Measurements from ENCODE around the gene MYO5C. TPM values are rescaled to one million over a fixed set of nuclear protein-coding genes. Genes with fewer than 3 reads are reported as not detected.

Gene MYO5C
- total RNA-seq, 3 donors from 2014 or later = 16.6 to 71.3 (median 51.5) TPM

DNA sequence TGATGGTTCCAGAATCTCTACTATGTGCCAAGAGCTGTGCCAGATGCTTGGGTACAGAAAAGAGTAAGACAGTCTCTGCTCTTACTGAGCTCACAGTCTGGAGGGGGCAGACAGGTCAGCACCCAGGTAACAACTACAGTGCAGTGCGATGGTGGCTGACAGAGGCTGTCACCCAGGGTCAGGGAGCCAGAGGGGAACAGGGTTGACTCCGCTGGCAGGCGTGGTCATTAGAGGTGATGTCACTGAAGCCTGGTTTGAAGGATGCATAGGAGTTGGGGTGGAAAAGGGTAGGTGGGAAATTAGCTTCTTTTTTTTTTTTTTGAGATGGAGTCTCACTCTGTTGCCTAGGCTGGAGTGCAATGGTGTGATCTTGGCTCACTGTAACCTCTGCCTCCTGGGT, 136.0 kb downstream of the MYO5C start:
- intact Hi-C loops (cut with DNase I; ENCODE audit: low total_unique reads) = no loop called here
- Histone ChIP-seq H3K27ac (no peak overlapping the region), H3K27me3 (no peaks in the 10 kb centered on the region), H3K4me3 (no peak overlapping the region), H3K36me3 (no peaks in the 10 kb centered on the region), H3K9me3 (no peaks in the 10 kb centered on the region), H3K4me1 (no peaks in the 10 kb centered on the region)
- no peak for DNase-seq (ENCODE audit: low spot score in 2 of 2)
- TF ChIP-seq, protein P1, sequence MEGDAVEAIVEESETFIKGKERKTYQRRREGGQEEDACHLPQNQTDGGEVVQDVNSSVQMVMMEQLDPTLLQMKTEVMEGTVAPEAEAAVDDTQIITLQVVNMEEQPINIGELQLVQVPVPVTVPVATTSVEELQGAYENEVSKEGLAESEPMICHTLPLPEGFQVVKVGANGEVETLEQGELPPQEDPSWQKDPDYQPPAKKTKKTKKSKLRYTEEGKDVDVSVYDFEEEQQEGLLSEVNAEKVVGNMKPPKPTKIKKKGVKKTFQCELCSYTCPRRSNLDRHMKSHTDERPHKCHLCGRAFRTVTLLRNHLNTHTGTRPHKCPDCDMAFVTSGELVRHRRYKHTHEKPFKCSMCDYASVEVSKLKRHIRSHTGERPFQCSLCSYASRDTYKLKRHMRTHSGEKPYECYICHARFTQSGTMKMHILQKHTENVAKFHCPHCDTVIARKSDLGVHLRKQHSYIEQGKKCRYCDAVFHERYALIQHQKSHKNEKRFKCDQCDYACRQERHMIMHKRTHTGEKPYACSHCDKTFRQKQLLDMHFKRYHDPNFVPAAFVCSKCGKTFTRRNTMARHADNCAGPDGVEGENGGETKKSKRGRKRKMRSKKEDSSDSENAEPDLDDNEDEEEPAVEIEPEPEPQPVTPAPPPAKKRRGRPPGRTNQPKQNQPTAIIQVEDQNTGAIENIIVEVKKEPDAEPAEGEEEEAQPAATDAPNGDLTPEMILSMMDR (IDR thresholded peaks at IDR 0.05) = no peak
- TF ChIP-seq POLR2A (IDR thresholded peaks at IDR 0.05) (no peak), POLR2AphosphoS5 (IDR thresholded peaks at IDR 0.05) (no peak)

DNA sequence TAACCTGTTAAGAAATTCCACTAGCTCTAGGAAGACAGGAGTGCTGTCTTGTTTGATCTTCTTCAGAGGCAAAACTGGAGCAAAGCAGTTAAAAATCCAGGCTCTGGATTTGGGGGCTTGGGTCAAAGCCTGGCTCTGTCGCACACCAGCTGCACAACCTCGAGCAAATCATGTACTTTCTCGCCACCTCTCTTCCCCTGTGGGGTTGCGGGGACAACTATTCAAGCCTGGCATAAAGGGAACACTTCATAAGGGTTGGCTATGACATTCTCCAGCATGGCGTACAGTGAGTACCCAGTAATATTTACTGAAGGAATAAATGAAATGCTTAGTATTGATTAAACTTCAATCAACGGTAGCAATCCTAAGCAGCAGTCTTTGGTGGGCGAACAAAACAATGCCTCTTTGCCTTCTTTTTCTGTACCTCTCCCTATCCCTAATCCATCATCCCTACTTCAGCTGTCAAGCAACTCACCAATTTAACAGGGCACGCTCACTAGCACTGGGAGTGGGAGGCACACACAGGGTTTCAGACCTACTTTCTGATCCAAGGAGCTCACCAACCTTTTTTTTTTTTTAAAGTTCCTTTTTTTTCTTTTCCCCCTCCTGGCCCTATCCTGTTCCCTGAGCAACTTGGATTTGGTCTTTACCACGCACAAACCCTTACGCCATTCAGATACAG, 137.4 kb downstream of the MYO5C start:
- H3K27me3 ChIP-seq = no peaks in the 10 kb centered on the region
- H3K9me3 ChIP-seq = no peaks in the 10 kb centered on the region
- intact Hi-C loops (cut with DNase I; ENCODE audit: low total_unique reads) = no loop called here
- no peaks in the 10 kb centered on the region for H3K36me3 ChIP-seq
- H3K4me3 ChIP-seq = no peak overlapping the region
- no peak overlapping the region for H3K27ac ChIP-seq
- DNase-seq (ENCODE audit: low spot score in 2 of 2) = no peak
- no peaks in the 10 kb centered on the region for H3K4me1 ChIP-seq
- no peak for TF ChIP-seq POLR2A (IDR thresholded peaks at IDR 0.05)
- TF ChIP-seq, protein P1 (IDR thresholded peaks at IDR 0.05) = no peak
- no peak for TF ChIP-seq POLR2AphosphoS5 (IDR thresholded peaks at IDR 0.05)

DNA sequence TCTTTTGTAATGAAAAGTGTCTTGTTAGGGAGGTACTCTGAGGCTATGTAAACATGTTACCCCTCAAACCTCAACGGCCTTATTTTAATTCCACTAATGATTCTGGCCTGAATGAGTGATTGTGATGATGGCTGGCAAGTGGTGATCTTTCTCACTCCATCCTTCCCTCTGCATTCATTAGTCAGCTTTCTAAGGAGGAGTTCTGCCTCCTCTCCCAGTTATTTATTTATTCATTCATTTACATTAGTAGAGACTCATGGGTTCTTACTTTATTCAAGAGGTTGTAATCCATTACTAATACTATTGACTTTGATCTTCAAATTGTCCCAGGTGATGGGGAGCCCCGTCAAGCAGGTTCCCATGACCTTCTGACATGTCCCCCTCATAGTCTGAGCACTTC, 139.7 kb downstream of the MYO5C start:
- Histone ChIP-seq H3K27me3 (no peaks in the 10 kb centered on the region), H3K36me3 (no peaks in the 10 kb centered on the region), H3K9me3 (no peaks in the 10 kb centered on the region), H3K4me3 (no peak overlapping the region), H3K4me1 (no peaks in the 10 kb centered on the region), H3K27ac (no peak overlapping the region)
- intact Hi-C loops (cut with DNase I; ENCODE audit: low total_unique reads) = no loop called here
- no peak for DNase-seq (ENCODE audit: low spot score in 2 of 2)
- no peak for TF ChIP-seq POLR2A (IDR thresholded peaks at IDR 0.05)
- TF ChIP-seq POLR2AphosphoS5 (IDR thresholded peaks at IDR 0.05) = no peak
- TF ChIP-seq, protein P1 (IDR thresholded peaks at IDR 0.05) = no peak

DNA sequence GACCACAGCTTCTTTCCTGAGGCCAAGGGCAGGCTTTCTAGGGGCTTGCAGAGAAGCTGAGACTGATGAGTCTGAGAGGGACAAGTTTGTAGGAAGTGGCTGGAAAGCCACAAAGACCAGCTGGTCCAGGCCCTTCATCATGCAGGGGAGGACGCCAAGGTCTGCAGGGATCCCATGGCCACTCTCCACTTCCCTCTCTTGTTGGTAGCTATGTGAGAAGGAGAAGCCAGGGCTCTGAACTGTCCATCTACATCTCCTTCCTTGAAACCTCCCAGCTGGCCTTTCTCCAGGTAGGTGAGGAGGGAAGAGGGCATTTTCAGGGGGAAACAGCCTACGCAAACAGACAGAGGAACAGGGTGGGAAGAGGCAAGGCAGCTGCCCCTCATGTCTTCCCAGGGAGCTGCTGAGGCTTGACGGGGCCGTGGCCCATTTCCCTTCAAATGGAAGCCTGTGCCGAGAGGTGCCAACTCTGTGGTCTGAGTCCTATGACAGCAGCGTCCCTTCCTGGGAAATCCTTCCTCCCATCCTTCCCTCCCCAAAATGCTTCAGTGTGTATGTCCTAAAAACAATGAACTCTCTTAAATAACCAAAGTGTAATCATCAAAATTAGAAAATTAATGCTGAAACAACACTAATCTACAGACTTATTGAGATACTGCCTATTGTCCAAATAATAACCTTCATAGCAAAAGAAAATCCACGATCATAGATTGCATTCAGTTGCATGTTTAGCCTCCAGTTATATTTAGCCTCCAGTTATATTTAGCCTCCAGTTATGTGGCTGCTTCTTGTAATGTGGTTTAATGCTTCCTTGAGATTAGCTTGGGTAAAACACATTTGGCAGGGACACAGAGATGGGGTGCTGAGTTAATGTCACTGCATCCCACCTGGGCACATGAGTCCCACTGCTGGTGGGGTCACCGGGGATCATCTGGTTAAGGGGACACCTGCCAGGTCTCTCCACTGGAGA, 140.4 kb downstream of the MYO5C start:
- Histone ChIP-seq H3K4me3 (no peak overlapping the region), H3K9me3 (no peaks in the 10 kb centered on the region), H3K27me3 (no peaks in the 10 kb centered on the region), H3K36me3 (no peaks in the 10 kb centered on the region), H3K27ac (no peak overlapping the region), H3K4me1 (no peaks in the 10 kb centered on the region)
- TF ChIP-seq POLR2AphosphoS5 (IDR thresholded peaks at IDR 0.05) (no peak), POLR2A (IDR thresholded peaks at IDR 0.05) (no peak)
- TF ChIP-seq, protein P1 (IDR thresholded peaks at IDR 0.05) = no peak
- intact Hi-C loops (cut with DNase I; ENCODE audit: low total_unique reads) = no loop called here
- DNase-seq (ENCODE audit: low spot score in 2 of 2) = no peak

Measured in breast epithelium (tissue), 4 donors.